ENCODE data around the gene TSGA10IP. TPM values are rescaled to one million over a fixed set of nuclear protein-coding genes. Genes with fewer than 3 reads are reported as not detected.

The TSGA10IP gene
- total RNA-seq, 2 experiments from 2014 or later, result not detected

- no peaks in the 10 kb centered on the region for H3K4me1 ChIP-seq (ENCODE audit: insufficient read depth, low read length, poor library complexity, severe bottlenecking)
- ChIA-PET POLR2A (interaction anchor here (0.5 kb wide), 1 partner anchor 10 kb away, joined by 5 read pairs; no protein-coding TSS in a partner anchor), CTCF (ENCODE audit: unreplicated experiment) (no interaction called here)
- H3K36me3 ChIP-seq (ENCODE audit: insufficient read depth, low read length), result peaks cover 65% of the 10 kb centered on the region
- no peak overlapping the region for H2AFZ ChIP-seq (ENCODE audit: low read length)
- intact Hi-C loops (cut with micrococcal nuclease; ENCODE audit: unreplicated experiment), result no loop called here
- no peaks in the 10 kb centered on the region for H4K20me1 ChIP-seq (ENCODE audit: insufficient read depth, low read length)
- no peaks in the 10 kb centered on the region for H3K79me2 ChIP-seq (ENCODE audit: insufficient read depth, low read depth, low read length)
- TF ChIP-seq CTCF (conservative IDR thresholded peaks at IDR 0.05; ENCODE audit: low read length) (no peak), EZH2phosphoT487 (IDR thresholded peaks at IDR 0.05; ENCODE audit: borderline replicate concordance, low read depth, low read length) (no peak)
- no peaks in the 10 kb centered on the region for H3K9me2 ChIP-seq (ENCODE audit: insufficient read depth, low read length)
- H3K9me3 ChIP-seq (ENCODE audit: low read length), result no peaks in the 10 kb centered on the region
- no peak overlapping the region for H3K4me2 ChIP-seq (ENCODE audit: low read length)
- H3K4me3 ChIP-seq (ENCODE audit: low read depth, low read length, poor library complexity, severe bottlenecking), result no peak overlapping the region
- no peak overlapping the region for H3K27ac ChIP-seq (ENCODE audit: low read depth, low read length, poor library complexity, severe bottlenecking)
- no TSS peak for BruUV-seq (replicated peaks)
- DNase-seq (ENCODE audit: low spot score), result no peak
Observed at GRCh38 chr11:65976216-65977176, 31.2 kb downstream of the TSGA10IP start.

- H3K36me3 ChIP-seq (ENCODE audit: insufficient read depth, low read length), result peaks cover 52% of the 10 kb centered on the region
- H3K9me2 ChIP-seq (ENCODE audit: insufficient read depth, low read length), result no peaks in the 10 kb centered on the region
- no peak overlapping the region for H3K4me2 ChIP-seq (ENCODE audit: low read length)
- no peaks in the 10 kb centered on the region for H3K4me1 ChIP-seq (ENCODE audit: insufficient read depth, low read length, poor library complexity, severe bottlenecking)
- no TSS peak for BruUV-seq (replicated peaks)
- intact Hi-C loops (cut with micrococcal nuclease; ENCODE audit: unreplicated experiment), result no loop called here
- H3K79me2 ChIP-seq (ENCODE audit: insufficient read depth, low read depth, low read length), result no peaks in the 10 kb centered on the region
- POLR2A ChIA-PET, result no interaction called here
- DNase-seq (ENCODE audit: low spot score), result no peak
- H3K4me3 ChIP-seq (ENCODE audit: low read depth, low read length, poor library complexity, severe bottlenecking), result no peak overlapping the region
- no peak overlapping the region for H2AFZ ChIP-seq (ENCODE audit: low read length)
- H3K27ac ChIP-seq (ENCODE audit: low read depth, low read length, poor library complexity, severe bottlenecking), result no peak overlapping the region
- no peaks in the 10 kb centered on the region for H4K20me1 ChIP-seq (ENCODE audit: insufficient read depth, low read length)
- no peaks in the 10 kb centered on the region for H3K9me3 ChIP-seq (ENCODE audit: low read length)
- CTCF ChIA-PET (ENCODE audit: unreplicated experiment), result interaction anchor here (0.6 kb wide), 1 partner anchor 66 kb away, joined by 3 read pairs; no protein-coding TSS in a partner anchor
- no peak for TF ChIP-seq EZH2phosphoT487 (IDR thresholded peaks at IDR 0.05; ENCODE audit: borderline replicate concordance, low read depth, low read length)
- TF ChIP-seq CTCF (conservative IDR thresholded peaks at IDR 0.05; ENCODE audit: low read length), result no peak
Observed at GRCh38 chr11:65977621-65978390, 32.5 kb downstream of the TSGA10IP start.
